UCSD-AML1 (cell line): ENCODE data around the gene TTBK1.

Experiments
- DNase-seq: peaks from one replicate; lab custom pipeline; 2025; ENCODE audit not compliant: unreplicated experiment; lab: John Stamatoyannopoulos, UW

Gene TTBK1

GRCh38 chr6:43254138-43254817, 11.0 kb downstream of the TTBK1 start:
- DNase-seq = no peak

GRCh38 chr6:43254846-43255245, 11.6 kb downstream of the TTBK1 start:
- DNase-seq = no peak

- no peak for DNase-seq
Observed at GRCh38 chr6:43255408-43256054, 12.2 kb downstream of the TTBK1 start.

DNA sequence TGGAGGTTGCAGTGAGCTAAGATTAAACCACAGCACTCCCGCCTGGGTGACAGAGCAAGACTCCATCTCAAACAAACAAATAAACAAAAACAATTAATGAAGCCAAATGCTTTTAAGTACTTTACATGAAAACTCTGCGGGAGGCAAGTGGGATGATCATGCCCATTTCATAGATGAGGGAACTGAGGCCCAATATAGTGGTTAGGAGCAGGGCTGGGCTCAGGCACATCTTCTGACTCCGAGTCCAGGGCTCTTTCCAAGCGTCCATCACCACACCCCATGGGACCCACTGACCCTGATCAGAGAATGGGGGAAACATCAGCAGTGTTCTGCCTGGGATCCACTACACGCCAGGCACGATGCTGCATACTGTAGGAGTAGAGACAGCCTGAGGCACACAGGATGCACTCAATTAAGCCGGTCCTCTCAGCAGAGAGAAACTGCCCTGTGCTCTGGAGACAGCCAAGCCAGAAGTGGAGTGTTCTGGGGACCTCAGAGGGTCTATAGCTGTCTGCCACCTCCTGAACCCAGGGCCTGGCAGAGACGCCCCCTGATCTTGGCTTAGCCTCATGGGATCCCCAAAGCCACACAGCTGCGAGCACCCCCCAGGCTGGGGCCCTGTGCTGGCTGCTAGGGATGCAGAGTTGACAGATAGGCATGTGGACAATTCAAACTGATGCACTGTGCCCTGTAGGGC, 13.5 kb downstream of the TTBK1 start:
- no peak for DNase-seq

DNA sequence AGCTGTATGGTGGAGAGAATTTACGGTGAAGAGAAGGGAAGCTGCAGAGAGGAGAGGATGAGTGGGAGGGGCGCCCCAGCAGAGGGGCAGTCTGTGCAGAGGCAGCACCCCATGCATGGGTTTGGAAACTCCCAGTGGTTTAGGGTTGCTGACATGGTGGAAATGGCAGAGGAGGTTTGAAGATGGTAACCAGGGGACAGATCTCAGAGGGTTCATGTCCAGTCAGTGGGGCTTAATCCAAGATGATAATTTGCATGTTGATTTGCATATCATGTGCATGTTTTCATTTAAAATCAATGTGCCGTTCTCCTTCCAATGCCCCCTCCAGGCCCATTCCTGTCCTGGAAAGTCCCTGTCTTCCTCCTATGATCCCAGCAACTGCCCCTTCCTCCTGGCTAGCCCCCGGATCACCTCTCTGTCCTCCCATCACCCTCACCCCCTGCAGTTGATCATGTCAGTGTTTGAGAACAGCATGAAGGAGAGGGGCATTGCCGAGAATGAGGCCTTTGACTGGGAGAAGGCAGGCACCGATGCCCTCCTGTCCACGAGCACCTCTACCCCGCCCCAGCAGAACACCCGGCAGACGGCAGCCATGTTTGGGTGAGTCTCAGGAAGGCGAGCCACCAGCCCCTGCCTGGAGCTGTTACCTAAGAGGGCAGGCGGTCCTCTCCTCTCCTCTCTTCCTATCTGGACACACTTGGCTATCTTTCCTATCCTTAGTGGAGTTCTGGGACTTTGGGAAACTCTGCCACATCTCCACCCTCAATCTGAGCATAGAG, 14.3 kb downstream of the TTBK1 start:
- DNase-seq = no peak

DNA sequence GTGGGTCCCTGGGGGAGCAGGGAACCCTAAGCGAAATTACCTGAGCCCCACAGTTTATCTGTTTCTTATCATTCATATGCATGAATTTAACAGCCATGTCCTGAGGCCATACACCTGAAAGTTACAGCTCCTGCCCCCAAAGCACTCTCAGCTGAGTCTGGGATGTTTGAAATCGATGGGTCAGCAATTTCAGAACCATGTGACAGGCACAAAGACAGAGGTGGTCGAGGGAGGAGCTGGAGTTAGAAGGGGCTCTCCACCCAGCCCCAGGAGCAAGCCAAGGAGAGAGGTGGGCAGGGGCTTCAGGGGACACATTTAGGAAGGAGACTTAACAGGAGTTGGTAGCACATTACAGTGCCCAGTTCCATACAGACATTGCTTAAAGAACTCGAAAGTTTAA, 14.9 kb downstream of the TTBK1 start:
- DNase-seq = no peak

- no peak for DNase-seq
Observed at GRCh38 chr6:43258807-43259686, 15.8 kb downstream of the TTBK1 start.

GRCh38 chr6:43260791-43261190, 17.5 kb downstream of the TTBK1 start:
- DNase-seq = no peak

- DNase-seq = no peak
Observed at GRCh38 chr6:43261198-43261597, 17.9 kb downstream of the TTBK1 start.

- no peak for DNase-seq
Observed at GRCh38 chr6:43262000-43262779, 18.9 kb downstream of the TTBK1 start.

- DNase-seq = no peak
Observed at GRCh38 chr6:43262780-43263313, 19.6 kb downstream of the TTBK1 start.

DNA sequence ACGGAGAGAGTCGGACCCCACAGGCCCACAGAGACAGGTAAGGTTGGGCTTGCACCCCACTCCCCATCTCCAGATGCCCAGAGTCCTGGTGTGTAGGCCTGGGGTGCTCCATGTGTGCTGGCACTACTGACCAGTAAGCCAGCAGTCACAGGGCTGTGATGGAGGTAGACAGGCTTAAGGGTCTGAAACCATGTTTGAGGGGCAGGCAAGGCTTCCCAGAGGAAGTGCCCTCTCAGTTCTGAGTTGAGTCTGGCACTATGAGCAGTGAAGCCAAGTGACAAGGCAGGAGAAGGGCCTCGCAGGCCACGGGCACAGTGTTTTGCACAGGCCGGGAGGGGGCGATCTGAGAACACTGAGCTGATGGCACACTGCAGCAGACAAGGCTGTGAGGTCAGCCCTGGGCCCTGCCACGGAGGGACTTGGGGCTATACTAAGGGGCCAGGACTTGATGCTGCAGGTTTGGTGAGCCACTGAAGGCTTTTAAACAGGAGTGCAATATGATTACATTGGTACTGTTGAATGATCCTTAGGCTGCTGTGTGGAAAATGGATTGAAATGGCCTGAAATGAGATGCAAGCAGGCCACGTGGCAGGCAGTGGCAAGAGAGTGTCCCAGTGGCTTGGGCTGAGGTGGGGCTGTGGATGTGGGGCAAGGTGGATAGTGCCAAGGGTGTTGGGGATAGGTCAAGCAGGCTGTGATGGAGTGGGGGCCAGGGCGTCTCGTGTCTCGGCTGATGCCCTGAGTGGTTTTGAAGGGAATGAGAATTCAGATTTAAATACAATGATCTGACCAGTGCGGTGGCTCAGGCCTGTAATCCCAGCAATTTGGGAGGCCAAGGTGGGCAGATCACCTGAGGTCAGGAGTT, 20.3 kb downstream of the TTBK1 start:
- peak; percentile 80 for DNase-seq

GRCh38 chr6:43264599-43265145, 21.4 kb downstream of the TTBK1 start:
- no peak for DNase-seq

- DNase-seq = no peak
Observed at GRCh38 chr6:43265564-43265963, 22.3 kb downstream of the TTBK1 start.

DNA sequence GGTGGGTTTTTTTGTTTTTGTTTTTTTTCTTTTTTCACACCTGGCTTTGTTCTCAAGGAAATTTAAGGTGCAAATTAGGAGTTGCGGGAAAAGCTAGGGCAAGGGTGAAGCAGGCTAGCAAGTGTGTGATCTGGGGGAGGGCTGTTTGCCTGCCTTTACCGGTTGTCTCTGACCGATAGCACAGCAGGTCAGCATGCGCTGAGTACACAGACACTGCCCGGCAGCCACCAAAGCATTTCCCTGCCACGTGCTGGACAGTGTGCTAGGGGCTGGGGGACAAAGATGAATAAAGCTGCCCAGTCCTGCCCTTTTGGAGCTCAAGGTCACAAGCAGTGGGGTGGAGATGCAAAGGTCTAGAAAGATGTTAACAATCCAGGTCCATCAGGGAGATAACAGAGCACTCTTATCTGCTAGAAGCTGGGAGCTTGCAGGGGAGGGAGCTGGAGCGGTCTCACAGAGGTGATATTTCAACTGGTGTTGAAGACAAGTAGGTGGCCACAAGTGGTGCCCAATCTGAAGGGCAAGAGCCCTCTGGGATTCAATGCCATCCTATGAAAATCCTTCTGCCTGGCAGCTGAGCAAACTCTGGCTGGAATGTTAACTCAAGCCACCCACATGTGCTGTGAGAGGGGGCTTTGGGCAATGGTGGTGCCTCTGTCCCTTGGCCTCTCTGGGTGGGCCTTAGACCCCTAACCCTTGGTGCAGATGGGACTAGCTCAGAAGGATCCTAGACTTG, 24.5 kb downstream of the TTBK1 start:
- DNase-seq = no peak

DNA sequence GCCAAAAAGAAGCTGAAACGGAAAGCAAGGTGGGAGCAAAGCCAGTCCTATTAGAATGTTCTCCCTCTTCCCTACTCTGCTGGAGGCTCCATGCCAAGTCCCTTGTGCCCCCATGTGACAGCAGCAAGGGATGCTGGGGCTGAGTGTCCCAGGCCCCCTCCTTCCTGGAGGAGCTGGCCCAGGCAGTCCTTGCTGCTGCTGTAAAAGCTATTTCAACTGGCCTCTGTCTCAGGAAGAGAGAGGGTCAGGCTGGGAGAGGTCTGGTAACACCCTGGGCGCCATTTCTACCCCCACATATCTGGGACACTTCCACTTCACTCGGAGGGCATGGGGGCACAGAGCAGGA, 25.0 kb downstream of the TTBK1 start:
- DNase-seq = no peak

DNA sequence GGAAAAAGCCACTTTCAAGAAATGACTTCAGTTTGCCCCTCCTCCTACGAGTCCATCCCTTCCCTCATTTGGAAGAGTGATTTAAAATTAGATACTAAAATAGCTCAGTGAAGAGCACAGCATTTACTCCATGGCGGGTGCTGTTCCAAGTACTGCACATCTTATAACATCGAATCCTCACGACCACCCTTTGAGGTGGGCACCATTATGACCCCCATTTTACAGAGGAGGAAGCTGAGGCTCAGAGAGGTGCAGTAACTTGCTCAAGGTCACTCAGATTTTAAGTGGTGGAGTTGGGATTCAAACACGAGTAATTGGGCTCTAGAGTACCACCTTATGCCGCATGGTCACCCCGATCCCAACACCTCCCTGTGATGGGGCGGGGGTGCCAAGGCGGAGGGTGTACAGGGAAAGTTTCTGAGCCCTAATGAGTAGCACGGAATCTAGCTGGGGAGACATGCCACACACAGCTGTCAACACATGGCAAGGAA, 25.5 kb downstream of the TTBK1 start:
- DNase-seq = no peak
